Spleen (tissue), 7 donors: Measurements from ENCODE around the gene PPARA.

ENCODE experiments used
- CTCF ChIP-seq, 11 experiments: fragments of 200-600 bp in 7 of 11; fragments of 450-650 bp in 4 of 11; sonication (generic) in 4 of 11; IDR thresholded peaks in 8 of 11; conservative IDR thresholded peaks in 3 of 11; 1 replicate in 7 of 11; 2 replicates in 4 of 11; pipeline versions ENCODE4 v1.4.0 to v1.8.0; 2016 to 2021; ENCODE audit warnings: antibody characterized with exemption in 11 of 11, inconsistent platforms in 4 of 11, mild to moderate bottlenecking in 1 of 11
- POLR2A ChIP-seq, 3 donors: fragments of 450-650 bp; IDR thresholded peaks; one replicate each; pipeline ENCODE4 v1.5.1; 2017; ENCODE audit warnings: antibody characterized with exemption in 3 of 3, mild to moderate bottlenecking in 1 of 3
- POLR2AphosphoS5 ChIP-seq, 3 donors: sonication (generic); formaldehyde crosslinking; IDR thresholded peaks; one replicate each; pipeline ENCODE4 v1.5.1; 2017; ENCODE audit warnings: antibody characterized with exemption in 3 of 3
- donor health status: DM: no; HTN: no; CAD: no; lungs with moderate emphysema.
- donor health status: DM: no; HTN: no; CAD: no.
- donor health status: DM: no; HTN: no; CAD: no.

- no peak for TF ChIP-seq POLR2A (IDR thresholded peaks at IDR 0.05)
- TF ChIP-seq CTCF (IDR thresholded peaks at IDR 0.05 in 8 of 11, conservative IDR thresholded peaks at IDR 0.05 in 3 of 11) = no peak
- TF ChIP-seq POLR2AphosphoS5 (IDR thresholded peaks at IDR 0.05) = no peak
Measured at GRCh38 chr22:46132830-46133587, 17.3 kb upstream of the PPARA start.
